Liver (tissue), 3 donors: ENCODE data around the gene TCHP.

ENCODE experiments used
- FOXA1 ChIP-seq: IDR thresholded peaks from 2 replicates; pipeline ENCODE4 v1.6.1; 2016; ENCODE audit warnings: antibody characterized with exemption
- FOXA2 ChIP-seq: IDR thresholded peaks from 2 replicates; pipeline ENCODE4 v1.6.1; 2016; ENCODE audit warnings: antibody characterized with exemption
- JUND ChIP-seq, 2 donors: IDR thresholded peaks; 2 replicates each; pipeline ENCODE4 v1.6.1; 2016; ENCODE audit warnings: antibody characterized with exemption in 2 of 2
- MAX ChIP-seq: IDR thresholded peaks from 2 replicates; pipeline ENCODE4 v1.6.1; 2016; ENCODE audit warnings: antibody characterized with exemption
- RAD21 ChIP-seq, 2 donors: IDR thresholded peaks; 2 replicates each; pipeline ENCODE4 v1.6.1; 2016; ENCODE audit warnings: antibody characterized with exemption in 2 of 2, mild to moderate bottlenecking in 2 of 2
- SP1 ChIP-seq: IDR thresholded peaks from 2 replicates; pipeline ENCODE4 v1.6.1; 2018; ENCODE audit warnings: antibody characterized with exemption, mild to moderate bottlenecking
- YY1 ChIP-seq: IDR thresholded peaks from 2 replicates; pipeline ENCODE4 v1.6.1; 2016; ENCODE audit warnings: antibody characterized with exemption, mild to moderate bottlenecking
- ZBTB33 ChIP-seq: IDR thresholded peaks from 2 replicates; pipeline ENCODE4 v1.6.1; 2016; ENCODE audit warnings: antibody characterized with exemption
- TF ChIP-seq, protein P1 (sequence below): fragments of 150-350 bp; IDR thresholded peaks from 2 replicates; pipeline ENCODE4 v1.5.1; 2017; ENCODE audit warnings: improper control_type of control experiment, low read depth, low read length; ENCODE audit not compliant: missing input control
- donor health status: healthy.
- donor health status: healthy.

DNA sequence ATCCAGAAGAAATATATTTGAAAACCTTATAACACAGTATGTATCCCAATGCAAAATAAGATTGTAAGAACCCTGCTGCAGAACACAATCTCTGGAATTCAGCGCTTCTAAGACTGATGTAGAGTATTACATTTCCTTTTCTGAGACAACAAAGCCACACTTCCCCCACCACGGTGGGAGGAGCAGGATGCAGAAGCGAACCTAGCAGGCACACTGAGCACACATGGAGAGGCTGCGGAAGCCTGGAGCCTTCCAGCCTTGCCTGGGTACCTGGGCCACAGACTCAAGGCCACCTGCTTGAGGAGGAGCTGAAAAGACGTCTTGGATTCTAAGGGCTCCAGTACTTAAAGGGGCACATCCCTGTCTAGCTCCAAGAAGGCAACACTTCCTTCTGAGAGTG is 46.4 kb downstream of the TCHP start:
- TF ChIP-seq, protein P1, sequence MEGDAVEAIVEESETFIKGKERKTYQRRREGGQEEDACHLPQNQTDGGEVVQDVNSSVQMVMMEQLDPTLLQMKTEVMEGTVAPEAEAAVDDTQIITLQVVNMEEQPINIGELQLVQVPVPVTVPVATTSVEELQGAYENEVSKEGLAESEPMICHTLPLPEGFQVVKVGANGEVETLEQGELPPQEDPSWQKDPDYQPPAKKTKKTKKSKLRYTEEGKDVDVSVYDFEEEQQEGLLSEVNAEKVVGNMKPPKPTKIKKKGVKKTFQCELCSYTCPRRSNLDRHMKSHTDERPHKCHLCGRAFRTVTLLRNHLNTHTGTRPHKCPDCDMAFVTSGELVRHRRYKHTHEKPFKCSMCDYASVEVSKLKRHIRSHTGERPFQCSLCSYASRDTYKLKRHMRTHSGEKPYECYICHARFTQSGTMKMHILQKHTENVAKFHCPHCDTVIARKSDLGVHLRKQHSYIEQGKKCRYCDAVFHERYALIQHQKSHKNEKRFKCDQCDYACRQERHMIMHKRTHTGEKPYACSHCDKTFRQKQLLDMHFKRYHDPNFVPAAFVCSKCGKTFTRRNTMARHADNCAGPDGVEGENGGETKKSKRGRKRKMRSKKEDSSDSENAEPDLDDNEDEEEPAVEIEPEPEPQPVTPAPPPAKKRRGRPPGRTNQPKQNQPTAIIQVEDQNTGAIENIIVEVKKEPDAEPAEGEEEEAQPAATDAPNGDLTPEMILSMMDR = no peak
- TF ChIP-seq JUND (IDR thresholded peaks at IDR 0.05) = no peak
- TF ChIP-seq MAX = no peak
- TF ChIP-seq FOXA2 = no peak
- TF ChIP-seq YY1 = no peak
- TF ChIP-seq SP1 = no peak
- no peak for TF ChIP-seq RAD21 (IDR thresholded peaks at IDR 0.05)
- TF ChIP-seq ZBTB33 = no peak
- TF ChIP-seq FOXA1 = no peak
